H1 (cell line): Measurements from ENCODE around the gene MRPL47. TPM values are rescaled to one million over a fixed set of nuclear protein-coding genes. Genes with fewer than 3 reads are reported as not detected.

Experiments used
- CTCF ChIA-PET: fragments of 300-600 bp; sonication (Branson Sonifier 250); formaldehyde crosslinking; loops from one replicate; lab custom pipeline; 2021; ENCODE audit not compliant: partially characterized antibody; lab: Charles Lee
- POLR2A ChIA-PET: fragments of 300-600 bp; sonication (Branson Sonifier 250); formaldehyde crosslinking; loops from one replicate; lab custom pipeline; 2021; ENCODE audit warnings: inconsistent platforms; ENCODE audit not compliant: partially characterized antibody; lab: Charles Lee
- DNase-seq, 2 experiments: peaks; one replicate each; pipeline versions ENCODE4 v3.0.0 to v3.0.0-alpha.2; 2010 to 2022; ENCODE audit warnings: low spot score in 2 of 2, low read depth in 1 of 2, mixed read lengths in 1 of 2
- FAIRE-seq: peaks from 2 replicates; lab custom pipeline; 2011; peaks lifted over from hg19 to GRCh38; lab: Jason Lieb, UNC
- H2AFZ ChIP-seq: 2 replicates; pipeline ENCODE4 v1.8.1; 2012; ENCODE audit warnings: low read length, inconsistent platforms
- H2AK5ac ChIP-seq: 2 replicates; pipeline ENCODE4 v1.6.1; 2013; ENCODE audit warnings: low read depth, low read length
- H2BK120ac ChIP-seq: replicated peaks from 2 replicates; pipeline ENCODE3; 2013; ENCODE audit warnings: low read depth, low read length, inconsistent platforms
- H2BK12ac ChIP-seq: 2 replicates; pipeline ENCODE4 v1.6.1; 2013; ENCODE audit warnings: low read depth, low read length
- H2BK15ac ChIP-seq: 2 replicates; pipeline ENCODE4 v1.6.1; 2013; ENCODE audit warnings: low read length
- H2BK20ac ChIP-seq: 2 replicates; pipeline ENCODE4 v1.6.1; 2013; ENCODE audit warnings: low read length
- H2BK5ac ChIP-seq: 2 replicates; pipeline ENCODE4 v1.6.1; 2013; ENCODE audit warnings: low read depth, low read length
- H3K14ac ChIP-seq: 2 replicates; pipeline ENCODE4 v1.6.1; 2013; ENCODE audit warnings: inconsistent platforms; ENCODE audit not compliant: insufficient read length
- H3K18ac ChIP-seq: 2 replicates; pipeline ENCODE4 v1.6.1; 2013; ENCODE audit warnings: low read length; ENCODE audit errors: extremely low read depth
- H3K23ac ChIP-seq: 2 replicates; pipeline ENCODE4 v1.6.1; 2013; ENCODE audit warnings: inconsistent platforms; ENCODE audit not compliant: insufficient read length
- H3K23me2 ChIP-seq: 2 replicates; pipeline ENCODE4 v1.6.1; 2013; ENCODE audit warnings: low read depth, low read length
- H3K27ac ChIP-seq: 2 replicates; pipeline ENCODE4 v1.6.1; 2011; ENCODE audit warnings: low read depth, low read length, inconsistent platforms
- H3K27me3 ChIP-seq, 4 experiments: replicated peaks in 1 of 4; 1 replicate in 1 of 4; 2 replicates in 3 of 4; pipeline versions ENCODE4 v1.6.1 to v1.8.1; 2011 to 2013; ENCODE audit warnings: low read length in 3 of 4, mild to moderate bottlenecking in 3 of 4, inconsistent platforms in 2 of 4, mixed read lengths in 2 of 4, moderate library complexity in 1 of 4; ENCODE audit not compliant: control insufficient read depth in 3 of 4, insufficient read depth in 3 of 4; ENCODE audit errors: extremely low read depth in 1 of 4
- H3K36me3 ChIP-seq, 4 experiments: 2 replicates each; pipeline versions ENCODE4 v1.6.1 to v1.8.1; 2011 to 2013; ENCODE audit warnings: mild to moderate bottlenecking in 4 of 4, low read length in 3 of 4, moderate library complexity in 2 of 4, control low read depth in 1 of 4, inconsistent platforms in 1 of 4; ENCODE audit not compliant: insufficient read depth in 4 of 4, control insufficient read depth in 2 of 4
- H3K4ac ChIP-seq: replicated peaks from 2 replicates; pipeline ENCODE3; 2013; ENCODE audit warnings: low read length, low read depth, mixed read lengths, inconsistent platforms; ENCODE audit not compliant: insufficient read length
- H3K4me1 ChIP-seq, 4 experiments: replicated peaks in 1 of 4; 1 replicate in 1 of 4; 2 replicates in 3 of 4; pipeline versions ENCODE4 v1.6.1 to v1.8.1; 2011 to 2013; ENCODE audit warnings: low read length in 3 of 4, inconsistent platforms in 2 of 4, mixed read lengths in 1 of 4; ENCODE audit not compliant: insufficient read depth in 4 of 4, control insufficient read depth in 3 of 4
- H3K4me2 ChIP-seq, 2 experiments: 2 replicates each; pipeline versions ENCODE4 v1.6.1 to v1.8.1; 2011 to 2013; ENCODE audit warnings: low read depth in 2 of 2, low read length in 2 of 2, control low read depth in 1 of 2, inconsistent platforms in 1 of 2, mild to moderate bottlenecking in 1 of 2; ENCODE audit not compliant: insufficient read depth in 1 of 2
- H3K4me3 ChIP-seq, 4 experiments: fragments of 200-600, 300-600 bp in 1 of 4; sonication (generic), shearing (Covaris generic), sonication (Bioruptor Twin) in 1 of 4; 2 replicates each; pipeline versions ENCODE4 v1.5.1 to v1.8.1; 2011 to 2016; ENCODE audit warnings: low read length in 4 of 4, low read depth in 3 of 4, control low read depth in 2 of 4, inconsistent platforms in 2 of 4, mild to moderate bottlenecking in 2 of 4, mixed read lengths in 1 of 4, moderate library complexity in 1 of 4; ENCODE audit not compliant: insufficient read depth in 2 of 4; ENCODE audit errors: extremely low read depth in 1 of 4
- H3K56ac ChIP-seq: replicated peaks from 2 replicates; pipeline ENCODE3; 2013; ENCODE audit warnings: low read depth, mild to moderate bottlenecking, mixed read lengths, low read length, inconsistent platforms; ENCODE audit not compliant: insufficient read length
- H3K79me1 ChIP-seq: 2 replicates; pipeline ENCODE4 v1.6.1; 2013; ENCODE audit warnings: low read depth, low read length, control low read depth
- H3K79me2 ChIP-seq, 2 experiments: 2 replicates each; pipeline versions ENCODE4 v1.6.1 to v1.8.1; 2012 to 2013; ENCODE audit warnings: low read length in 2 of 2, mild to moderate bottlenecking in 2 of 2, inconsistent platforms in 1 of 2; ENCODE audit not compliant: insufficient read depth in 2 of 2, control insufficient read depth in 1 of 2
- H3K9ac ChIP-seq, 4 experiments: replicated peaks in 1 of 4; 1 replicate in 1 of 4; 2 replicates in 3 of 4; pipeline versions ENCODE4 v1.6.1 to v1.8.1; 2011 to 2013; ENCODE audit warnings: low read depth in 3 of 4, low read length in 3 of 4, control low read depth in 2 of 4, mild to moderate bottlenecking in 2 of 4, moderate library complexity in 2 of 4, inconsistent platforms in 1 of 4; ENCODE audit errors: extremely low read depth in 1 of 4
- H3K9me3 ChIP-seq, 2 experiments: 2 replicates each; pipeline versions ENCODE4 v1.6.1 to v1.8.1; 2012 to 2013; ENCODE audit warnings: mild to moderate bottlenecking in 2 of 2, moderate library complexity in 2 of 2, control low read depth in 1 of 2, inconsistent platforms in 1 of 2, low read depth in 1 of 2, low read length in 1 of 2, mixed read lengths in 1 of 2; ENCODE audit not compliant: insufficient read depth in 2 of 2
- H4K20me1 ChIP-seq, 2 experiments: replicated peaks in 1 of 2; 2 replicates each; pipeline versions ENCODE3 to v1.8.1; 2011 to 2013; ENCODE audit warnings: inconsistent platforms in 2 of 2, low read length in 2 of 2, mild to moderate bottlenecking in 1 of 2; ENCODE audit not compliant: insufficient read depth in 2 of 2, control insufficient read depth in 1 of 2
- H4K5ac ChIP-seq: 2 replicates; pipeline ENCODE4 v1.6.1; 2013; ENCODE audit warnings: low read length, low read depth, mixed read lengths, inconsistent platforms; ENCODE audit not compliant: insufficient read length
- H4K8ac ChIP-seq: 2 replicates; pipeline ENCODE4 v1.8.0; 2013; ENCODE audit warnings: mild to moderate bottlenecking, moderate library complexity, low read length, inconsistent platforms; ENCODE audit not compliant: insufficient read depth; ENCODE audit errors: extremely low read depth
- H4K91ac ChIP-seq: replicated peaks from 2 replicates; pipeline ENCODE3; 2013; ENCODE audit warnings: low read length, mixed read lengths, inconsistent platforms; ENCODE audit not compliant: insufficient read length
- BCL11A ChIP-seq, 2 experiments: IDR thresholded peaks; one replicate each; pipeline ENCODE4 v1.6.1; 2011; ENCODE audit warnings: low read depth in 2 of 2, low read length in 2 of 2, mild to moderate bottlenecking in 2 of 2
- KDM5A ChIP-seq: fragments of 200-600 bp; IDR thresholded peaks from 2 replicates; pipeline ENCODE4 v1.7.1; 2012; ENCODE audit warnings: mild to moderate bottlenecking, low read length, inconsistent platforms, mixed read lengths
- POLR2A ChIP-seq, 2 experiments: IDR thresholded peaks; 1 replicate in 1 of 2; 2 replicates in 1 of 2; pipeline ENCODE4 v1.6.1; 2011; ENCODE audit warnings: low read depth in 2 of 2, low read length in 2 of 2, mild to moderate bottlenecking in 2 of 2; ENCODE audit errors: control extremely low read depth in 1 of 2
- RNF2 ChIP-seq: fragments of 200-900, 300-1000 bp; sonication (generic); IDR thresholded peaks from 2 replicates; pipeline ENCODE4 v1.7.1; 2016; ENCODE audit warnings: borderline replicate concordance, low read depth, mild to moderate bottlenecking, antibody characterized with exemption, low read length; ENCODE audit not compliant: poor library complexity, severe bottlenecking; ENCODE audit errors: missing control alignments
- WGBS, 2 experiments: shearing (Covaris generic) in 1 of 2; methylation state at CpG; one replicate each; pipeline versions ENCODE4 v1.1.6 to v1.1.7; 2013 to 2015; ENCODE audit warnings: low lambda C conversion rate in 2 of 2, mixed read lengths in 2 of 2, inconsistent platforms in 1 of 2, low coverage in 1 of 2, missing lambda C conversion rate in 1 of 2; ENCODE audit not compliant: insufficient replicate concordance in 2 of 2, insufficient coverage in 1 of 2, insufficient read length in 1 of 2; ENCODE audit errors: extremely low coverage in 1 of 2, missing lambda C conversion rate in 1 of 2; 5-methylcytosine and 5-hydroxymethylcytosine counted together
- polyA plus RNA-seq, 7 experiments: library from polyadenylated mRNA; depleted of rRNA in 3 of 7; stranded (reverse) in 5 of 7; unstranded in 2 of 7; fragments of >200 nt in 5 of 7; fragments of 200-250 nt in 2 of 7; gene quantifications; 1 replicate in 5 of 7; 2 replicates in 1 of 7; 4 replicates in 1 of 7; pipeline versions ENCODE4 v1.2.1 to v1.2.3, GENCODE V29; 2011 to 2013; ENCODE audit warnings: missing spikeins in 2 of 7, mixed read lengths in 2 of 7
- total RNA-seq: library from RNA; stranded (reverse); fragmentation: NEBNext Ultra II Directional; extraction: Animal tissue kit (Norgen Biotek cat#: 25700); gene quantifications from 2 replicates; pipeline ENCODE4 v1.2.1, GENCODE V29; 2021

Gene MRPL47
- total and polyA plus RNA-seq, 2 of the 8 experiments (the other 6 are each of a cell fraction or from before 2014, with no cell fraction given) = 26.1 to 76.6 TPM

GRCh38 chr3:179565496-179565895 lies 38.9 kb downstream of the MRPL47 start:
- no peak for FAIRE-seq
- POLR2A ChIA-PET = interaction anchor here (0.9 to 1.6 kb wide), 3 partner anchors 14 to 152 kb away, joined by 3 read pairs; partner anchors contain the start of gene USP13
- H3K18ac ChIP-seq = no peak overlapping the region
- TF ChIP-seq BCL11A (IDR thresholded peaks at IDR 0.05; ENCODE audit: low read depth in 2 of 2, low read length in 2 of 2) (no peak), RNF2 (no peak), POLR2A (IDR thresholded peaks at IDR 0.05; ENCODE audit: control extremely low read depth in 1 of 2, low read depth in 2 of 2, low read length in 2 of 2) (no peak), KDM5A (no peak)

More at GRCh38 chr3:179565496-179565895, 38.9 kb downstream of the MRPL47 start:
- Histone ChIP-seq H2AK5ac (no peak overlapping the region), H3K23ac (no peak overlapping the region), H3K4me3 (no peak overlapping the region), H3K79me1 (no peaks in the 10 kb centered on the region; the same call in 1 of the 2 replicates), H2BK20ac (no peak overlapping the region), H4K8ac (no peak overlapping the region), H2BK15ac (no peak overlapping the region), H3K9ac (no peak overlapping the region), H3K27ac (no peak overlapping the region), H3K4ac (no peak overlapping the region), H3K14ac (no peak overlapping the region), H4K91ac (no peak overlapping the region), H4K5ac (no peak overlapping the region), H2BK12ac (no peak overlapping the region), H3K4me1 (no peaks in the 10 kb centered on the region; a peak in 1 of 7 replicates), H3K79me2 (peaks cover 25 to 52% of the 10 kb centered on the region in 2 experiments), H2BK5ac (no peak overlapping the region), H3K56ac (no peak overlapping the region), H2AFZ (no peak overlapping the region), H3K9me3 (no peaks in the 10 kb centered on the region), H3K36me3 (peaks cover 3 to 10% (median 8%) of the 10 kb centered on the region in 4 experiments; a peak in 6 of 8 replicates), H3K23me2 (no peaks in the 10 kb centered on the region), H2BK120ac (no peak overlapping the region), H3K4me2 (no peak overlapping the region), H3K27me3 (no peaks in the 10 kb centered on the region), H4K20me1 (peaks cover 1 to 11% of the 10 kb centered on the region in 2 experiments)
- 86% methylated on average over 3 of the region's 3 CpGs; no CpG with 5 or more reads in 1 of the 2 experiments for whole genome bisulfite sequencing, 2 experiments
- no peak for DNase-seq
- CTCF ChIA-PET = interaction anchor here (0.6 to 1.3 kb wide), 3 partner anchors 119 to 475 kb away, joined by 3 read pairs; no protein-coding TSS in a partner anchor
